Activated CD8-positive, alpha-beta memory T cell treated with anti-CD3 and anti-CD28 coated beads, Interleukin-2, amount 50 U/mL, for 24 hours (primary cell): Measurements from ENCODE around the gene MICAL3.
A peak's percentile ranks its signal among the peaks of the same experiment; 100 is the strongest.
"Not testable (repeated sequence)": the region's sequence is repeated elsewhere in the genome, so short reads cannot be mapped to it uniquely, and the experiment has no call there.

ENCODE experiments used
- DNase-seq: peaks from one replicate; pipeline ENCODE4 v3.0.0-alpha.2; 2020; ENCODE audit errors: extremely low read depth

The MICAL3 gene

DNA sequence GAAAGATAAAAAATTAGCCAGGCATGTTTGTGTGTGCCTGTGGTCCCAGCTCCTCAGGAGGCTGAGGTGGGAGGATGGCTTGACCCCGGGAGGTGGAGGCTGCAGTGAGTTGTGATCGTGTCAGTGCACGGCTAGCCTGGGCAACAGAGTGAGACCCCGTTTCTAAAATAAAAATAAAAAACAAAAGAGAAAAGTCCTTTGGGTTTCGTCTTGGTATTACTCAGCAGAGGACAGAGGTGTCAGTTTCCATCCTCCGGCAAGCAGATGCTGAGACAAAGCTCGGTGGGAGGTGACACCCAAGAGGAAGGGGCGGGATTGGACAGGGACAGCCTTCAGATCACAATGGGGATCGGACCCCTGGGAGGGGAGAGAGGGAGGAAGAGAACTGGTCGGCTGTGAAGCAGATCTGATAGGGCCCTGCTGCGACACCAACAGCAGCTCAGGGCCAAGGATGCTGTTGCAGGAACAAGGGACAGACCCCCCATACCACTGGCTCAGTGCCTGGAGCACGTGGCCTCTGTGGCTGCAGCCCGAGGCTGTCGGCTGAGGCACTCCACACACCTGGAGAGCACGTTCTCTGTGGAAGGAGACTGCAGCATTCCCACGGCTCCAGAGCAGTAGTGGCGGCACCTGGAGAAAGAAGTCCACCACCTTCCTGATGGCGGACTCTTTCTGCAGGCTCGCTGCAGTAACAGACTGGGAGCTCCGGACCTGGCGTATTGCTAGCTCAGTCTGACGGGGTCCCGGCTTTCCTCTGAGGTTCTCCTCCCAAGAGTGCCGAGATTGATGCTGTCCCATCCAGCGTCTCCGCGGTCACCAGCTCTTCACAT lies 244.9 kb downstream of the MICAL3 start:
- DNase-seq: no peak

DNA sequence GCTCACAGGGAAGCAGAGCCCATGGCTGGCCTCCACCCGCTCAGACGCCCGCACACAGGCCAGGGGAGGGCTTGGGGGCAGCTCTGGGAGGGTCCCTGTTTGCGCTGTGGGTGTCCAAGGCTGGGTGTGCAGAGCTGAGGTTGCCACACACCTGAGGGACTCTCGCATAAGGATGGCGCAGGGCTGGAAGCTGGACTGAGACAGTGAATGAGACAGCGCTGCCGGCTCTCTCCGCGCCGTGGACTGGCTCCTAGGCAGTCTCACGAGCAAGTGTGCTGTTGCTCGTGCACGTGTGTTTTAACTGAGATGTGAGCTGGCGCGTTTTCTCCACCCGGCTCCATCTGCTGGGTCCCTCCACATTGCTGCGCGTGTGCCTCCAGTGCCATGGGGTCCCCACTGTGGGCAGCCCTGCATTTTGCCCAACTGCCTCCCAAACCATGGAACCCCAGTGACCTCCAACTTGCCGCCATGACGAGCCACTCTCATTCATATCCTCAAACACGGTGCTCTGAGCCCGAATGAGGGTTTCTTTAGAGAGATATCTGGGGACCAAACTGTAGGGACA lies 245.9 kb downstream of the MICAL3 start:
- DNase-seq: no peak

- no peak for DNase-seq
Observed at GRCh38 chr22:17777717-17778044, 246.7 kb downstream of the MICAL3 start.

GRCh38 chr22:17777005-17777716 lies 247.2 kb downstream of the MICAL3 start:
- DNase-seq: peak; percentile 48

GRCh38 chr22:17775781-17776465 lies 248.4 kb downstream of the MICAL3 start:
- no peak for DNase-seq

GRCh38 chr22:17774926-17775685 lies 249.3 kb downstream of the MICAL3 start:
- no peak for DNase-seq

GRCh38 chr22:17774206-17774925 lies 250.0 kb downstream of the MICAL3 start, which contains the start of gene BID:
BID (minus strand) TSS chr22:17774469; CDS start chr22:17750116, 24,353 bp downstream.
- no peak for DNase-seq

DNA sequence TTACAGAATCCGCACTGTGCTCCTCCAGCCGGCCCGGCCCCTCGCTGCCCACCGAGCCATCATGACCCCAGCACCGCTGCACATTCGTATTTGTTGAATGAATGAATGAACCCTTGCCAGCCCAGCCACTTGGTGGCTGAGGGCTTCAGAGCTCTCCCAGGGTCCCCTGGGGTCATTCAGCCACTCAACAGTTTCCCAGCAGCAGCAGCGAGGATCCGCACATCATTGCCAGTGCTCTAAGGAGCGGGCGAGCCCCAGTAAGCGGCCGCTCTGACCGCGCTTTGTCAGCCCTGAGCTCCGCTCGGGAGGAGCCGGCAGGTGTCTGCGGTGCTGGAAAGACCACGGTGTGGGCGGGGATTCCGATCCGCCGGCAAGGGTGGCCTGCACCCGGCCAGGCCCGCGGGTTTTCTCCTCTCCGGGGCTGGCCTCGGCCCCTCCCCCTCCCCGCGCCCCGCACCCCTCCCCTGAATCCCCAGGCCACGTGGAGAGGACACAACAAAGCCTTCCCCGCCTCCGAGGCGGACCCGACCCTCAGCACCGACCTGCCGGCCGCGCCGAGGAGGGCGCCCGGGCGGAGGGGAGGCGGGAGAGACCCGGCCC lies 250.7 kb downstream of the MICAL3 start:
- peak; percentile 23 for DNase-seq

- DNase-seq: no peak
Observed at GRCh38 chr22:17772958-17773605, 251.3 kb downstream of the MICAL3 start.

DNA sequence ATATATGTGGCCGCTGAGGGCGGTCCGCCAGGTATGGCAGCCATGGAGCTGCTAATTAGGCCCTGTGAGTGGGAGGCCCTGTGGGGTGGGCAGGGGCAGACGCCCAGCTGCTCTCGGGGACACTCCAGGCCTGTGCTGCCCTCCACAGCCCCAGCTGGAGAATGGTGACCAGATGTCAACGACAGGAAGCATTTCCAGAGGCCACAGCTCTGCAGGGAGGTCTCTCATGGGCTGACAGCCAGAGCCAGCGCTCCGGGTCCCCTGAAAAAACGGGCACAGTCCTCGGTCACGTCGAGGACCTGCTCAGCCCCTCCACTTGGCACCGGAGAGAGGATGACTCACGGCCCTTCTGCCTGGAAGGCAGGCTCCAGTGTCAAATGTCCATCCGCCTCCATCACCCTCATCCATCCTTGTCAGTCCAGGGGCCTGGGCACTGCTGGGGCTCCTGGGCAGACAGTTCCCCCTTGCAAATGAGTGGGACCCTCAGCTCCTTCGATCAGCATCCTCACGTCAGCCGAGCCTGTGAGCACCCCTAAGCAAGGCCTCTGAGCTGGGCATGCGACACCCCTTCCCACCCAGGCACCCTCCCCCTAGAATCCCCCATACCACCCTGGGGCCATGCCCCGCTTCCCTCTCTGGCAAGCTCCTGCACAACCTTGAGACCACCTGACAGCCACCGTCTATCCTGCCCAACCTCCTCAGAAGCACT lies 252.0 kb downstream of the MICAL3 start:
- no peak for DNase-seq

- no peak for DNase-seq
Observed at GRCh38 chr22:17770180-17771077, 253.9 kb downstream of the MICAL3 start.

DNA sequence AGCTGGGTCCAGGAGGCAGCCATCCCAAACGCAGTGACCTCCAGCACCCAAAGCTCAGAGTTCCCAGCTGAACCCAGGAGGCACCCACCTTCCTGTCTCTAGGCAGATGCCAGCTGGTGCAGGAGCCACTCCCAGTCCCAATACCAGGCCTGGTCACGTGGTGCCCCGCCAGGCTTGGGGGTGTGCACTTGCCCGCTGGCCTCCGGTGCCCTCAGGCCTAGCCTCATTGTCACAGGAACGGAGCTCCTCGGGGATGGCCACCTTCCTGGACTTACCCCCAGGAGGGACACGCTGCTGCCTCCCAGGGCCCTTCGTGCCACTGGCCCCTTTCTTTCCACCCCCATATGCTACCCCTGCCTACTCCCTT lies 254.7 kb downstream of the MICAL3 start:
- DNase-seq: no peak

DNA sequence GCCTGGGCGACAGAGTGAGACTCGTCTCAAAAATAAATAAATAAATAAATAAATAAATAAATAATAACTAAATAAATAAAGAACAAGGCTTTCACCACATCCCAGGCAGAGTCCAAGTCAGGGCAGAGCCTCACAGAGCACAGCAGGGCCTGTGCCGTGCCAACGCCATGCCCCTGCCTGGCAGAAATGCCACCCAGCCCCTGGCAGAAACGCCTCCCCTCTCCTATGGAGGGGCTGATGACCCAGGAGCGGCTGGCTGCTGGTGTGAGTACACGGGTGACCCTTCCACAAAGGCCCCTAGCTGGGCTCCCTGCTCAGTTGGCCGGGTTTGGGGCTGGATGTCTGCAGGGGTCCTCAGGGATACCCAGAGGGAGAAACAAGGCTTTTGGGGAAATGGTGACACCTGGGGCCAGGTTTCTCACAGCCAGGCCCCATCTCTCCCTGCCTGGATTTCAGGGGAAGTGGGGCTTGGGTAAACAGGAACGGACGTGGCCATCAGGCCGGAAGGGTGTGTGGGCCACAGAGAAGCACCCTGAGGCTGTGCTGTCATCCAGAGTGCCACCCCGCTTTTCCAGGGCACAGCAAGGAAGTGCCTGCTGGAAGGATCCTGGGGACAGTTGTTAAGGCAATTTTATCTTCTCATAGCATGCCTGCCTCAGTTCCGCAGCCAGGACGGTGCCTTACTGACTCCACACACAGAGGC lies 255.2 kb downstream of the MICAL3 start:
- no peak for DNase-seq

- DNase-seq: peak; percentile 24
Observed at GRCh38 chr22:17767233-17768065, 256.9 kb downstream of the MICAL3 start.

DNA sequence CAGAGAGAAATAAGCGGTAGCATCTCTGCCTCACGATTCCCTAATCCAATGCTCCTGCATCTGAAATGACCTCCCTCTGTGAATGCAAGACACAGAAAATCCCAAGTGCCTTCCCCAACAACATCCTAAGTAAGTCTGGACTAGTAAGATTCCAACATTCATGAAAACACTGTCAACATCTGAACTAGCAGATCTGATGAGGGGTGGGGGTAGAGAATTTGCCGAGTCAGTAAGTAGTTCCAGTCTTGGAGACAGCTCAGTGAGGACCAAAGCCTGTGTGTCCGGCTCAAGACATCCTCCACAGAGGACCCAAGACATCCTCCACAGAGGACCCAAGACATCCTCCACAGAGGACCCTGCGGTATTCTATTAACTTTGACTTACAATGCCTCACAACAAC lies 259.5 kb downstream of the MICAL3 start:
- not testable (repeated sequence) for DNase-seq

- DNase-seq: no peak
Observed at GRCh38 chr22:17764036-17764435, 260.3 kb downstream of the MICAL3 start.

- DNase-seq: not testable (repeated sequence)
Observed at GRCh38 chr22:17763442-17763841, 260.9 kb downstream of the MICAL3 start.
